KMS-11 (cell line): Measurements from ENCODE around the gene MRPL18.
"Not testable (repeated sequence)": the region's sequence is repeated elsewhere in the genome, so short reads cannot be mapped to it uniquely, and the experiment has no call there.

Experiments
- H2AFZ ChIP-seq: fragments of 200-600 bp; sonication (generic); 2 replicates; pipeline ENCODE4 v1.6.1; 2016; ENCODE audit warnings: antibody characterized with exemption, mixed run types, low read depth
- H3K27ac ChIP-seq: fragments of 200-600 bp; sonication (generic); 2 replicates; pipeline ENCODE4 v1.6.1; 2016; ENCODE audit warnings: mild to moderate bottlenecking, mixed run types
- H3K27me3 ChIP-seq: fragments of 200-600 bp; sonication (generic); 2 replicates; pipeline ENCODE4 v1.6.1; 2017; ENCODE audit warnings: mild to moderate bottlenecking, low read depth, mixed run types, moderate library complexity; ENCODE audit not compliant: insufficient read depth
- H3K36me3 ChIP-seq: fragments of 200-600 bp; sonication (generic); 2 replicates; pipeline ENCODE4 v1.6.1; 2017; ENCODE audit warnings: mild to moderate bottlenecking, mixed run types; ENCODE audit not compliant: insufficient read depth
- H3K4me1 ChIP-seq: fragments of 200-600 bp; sonication (generic); 2 replicates; pipeline ENCODE4 v1.6.1; 2016; ENCODE audit warnings: mild to moderate bottlenecking, low read depth, mixed run types; ENCODE audit not compliant: poor library complexity, severe bottlenecking
- H3K4me2 ChIP-seq: fragments of 200-600 bp; sonication (generic); 2 replicates; pipeline ENCODE4 v1.7.0; 2016; ENCODE audit warnings: mild to moderate bottlenecking, mixed run types
- H3K4me3 ChIP-seq: fragments of 200-600 bp; sonication (generic); IDR thresholded peaks from 2 replicates; pipeline ENCODE4 v1.6.1; 2017; ENCODE audit warnings: low read depth, low read length, mixed read lengths; ENCODE audit not compliant: insufficient read depth
- H3K79me2 ChIP-seq: fragments of 200-600 bp; sonication (generic); 2 replicates; pipeline ENCODE4 v1.6.1; 2016; ENCODE audit warnings: low read depth, mixed run types; ENCODE audit not compliant: insufficient read depth
- H3K9ac ChIP-seq: fragments of 200-600 bp; sonication (generic); 2 replicates; pipeline ENCODE4 v1.6.1; 2016; ENCODE audit warnings: mild to moderate bottlenecking, mixed run types
- H4K20me1 ChIP-seq: fragments of 200-600 bp; sonication (generic); 2 replicates; pipeline ENCODE4 v1.6.1; 2016; ENCODE audit warnings: mild to moderate bottlenecking, mixed run types; ENCODE audit not compliant: insufficient read depth
- CTCF ChIP-seq: fragments of 200-600 bp; sonication (generic); conservative IDR thresholded peaks from 2 replicates; pipeline ENCODE4 v1.6.1; 2017; ENCODE audit warnings: low read depth, mild to moderate bottlenecking, antibody characterized with exemption, low read length, moderate library complexity, mixed read lengths

MRPL18 gene

GRCh38 chr6:159815410-159815809, 25.1 kb downstream of the MRPL18 start:
- H3K79me2 ChIP-seq, result no peaks in the 10 kb centered on the region

DNA sequence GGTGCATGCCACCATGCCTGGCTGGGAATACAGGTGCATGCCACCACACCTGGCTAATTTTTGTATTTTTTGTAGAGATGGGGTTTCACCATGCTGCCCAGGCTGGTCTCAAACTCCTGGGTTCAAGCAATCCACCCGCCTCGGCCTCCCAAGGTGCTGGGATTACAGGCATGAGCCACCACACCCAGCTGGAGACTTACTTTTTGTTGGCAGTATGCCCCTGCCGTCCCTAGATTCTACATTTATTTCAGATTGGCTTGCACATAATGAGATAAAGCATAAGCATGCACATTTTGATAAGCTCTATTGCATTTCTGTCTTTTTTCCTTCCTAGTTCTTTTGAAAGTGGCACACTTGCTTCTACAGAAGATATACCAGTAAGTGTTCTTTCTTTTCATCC, 26.5 kb downstream of the MRPL18 start:
- H3K27ac ChIP-seq, H3K79me2 ChIP-seq, H4K20me1 ChIP-seq, H3K9ac ChIP-seq, H3K4me2 ChIP-seq, H2AFZ ChIP-seq, H3K27me3 ChIP-seq, H3K36me3 ChIP-seq, H3K4me1 ChIP-seq, H3K4me3 ChIP-seq: not testable (repeated sequence)

More at GRCh38 chr6:159815410-159815809, 25.1 kb downstream of the MRPL18 start:
- Histone ChIP-seq H2AFZ (no peak overlapping the region), H3K4me3 (no peak overlapping the region), H3K27me3 (no peaks in the 10 kb centered on the region), H3K9ac (no peak overlapping the region), H3K36me3 (no peaks in the 10 kb centered on the region), H3K4me2 (no peak overlapping the region), H4K20me1 (no peaks in the 10 kb centered on the region), H3K27ac (no peak overlapping the region), H3K4me1 (no peaks in the 10 kb centered on the region)
- TF ChIP-seq CTCF, result no peak

DNA sequence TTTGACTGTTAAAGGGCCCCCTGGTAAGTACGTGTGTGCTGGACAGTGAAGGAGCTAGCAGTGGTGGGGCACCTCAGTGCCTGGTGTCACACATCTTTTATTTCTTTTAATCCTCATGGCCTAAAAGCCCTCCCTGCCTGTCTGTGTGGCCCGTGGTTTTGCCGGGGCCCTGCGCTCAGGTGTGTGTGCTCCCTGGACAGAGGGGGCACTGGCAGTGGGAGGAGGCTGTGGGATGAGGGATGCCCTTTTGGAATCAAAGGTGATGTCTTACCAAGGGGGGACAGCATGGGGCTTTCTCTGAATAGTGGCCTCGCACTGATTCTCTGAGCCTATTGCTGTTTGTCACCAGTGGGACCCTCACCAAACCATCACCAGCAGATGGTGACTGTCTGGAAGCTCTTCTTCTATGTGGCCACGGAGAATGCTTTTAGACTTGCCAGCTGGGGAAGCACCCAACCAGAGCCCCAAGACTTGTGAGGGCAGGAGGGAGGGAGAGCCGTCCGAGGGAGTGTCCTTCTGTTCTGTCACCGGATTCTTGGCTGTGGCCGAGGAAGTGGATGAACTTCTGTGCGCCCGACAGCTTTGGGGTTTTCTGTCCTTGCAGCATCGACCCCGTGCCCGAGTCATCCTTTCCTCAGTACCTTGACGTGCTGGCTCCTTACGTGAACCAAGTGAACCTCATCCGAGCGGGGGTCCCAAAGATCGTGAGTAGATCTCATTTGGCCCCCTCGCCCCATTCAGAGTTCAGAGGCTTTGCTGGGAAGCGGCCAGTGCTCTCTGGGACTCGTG, 27.9 kb downstream of the MRPL18 start:
- no peak overlapping the region for H2AFZ ChIP-seq
- H4K20me1 ChIP-seq, result no peaks in the 10 kb centered on the region
- H3K4me3 ChIP-seq, result no peak overlapping the region
- H3K27me3 ChIP-seq, result no peaks in the 10 kb centered on the region
- H3K79me2 ChIP-seq, result no peaks in the 10 kb centered on the region
- no peaks in the 10 kb centered on the region for H3K4me1 ChIP-seq
- H3K9ac ChIP-seq, result no peak overlapping the region
- TF ChIP-seq CTCF, result no peak
- H3K4me2 ChIP-seq, result no peak overlapping the region
- H3K36me3 ChIP-seq, result no peaks in the 10 kb centered on the region
- no peak overlapping the region for H3K27ac ChIP-seq

DNA sequence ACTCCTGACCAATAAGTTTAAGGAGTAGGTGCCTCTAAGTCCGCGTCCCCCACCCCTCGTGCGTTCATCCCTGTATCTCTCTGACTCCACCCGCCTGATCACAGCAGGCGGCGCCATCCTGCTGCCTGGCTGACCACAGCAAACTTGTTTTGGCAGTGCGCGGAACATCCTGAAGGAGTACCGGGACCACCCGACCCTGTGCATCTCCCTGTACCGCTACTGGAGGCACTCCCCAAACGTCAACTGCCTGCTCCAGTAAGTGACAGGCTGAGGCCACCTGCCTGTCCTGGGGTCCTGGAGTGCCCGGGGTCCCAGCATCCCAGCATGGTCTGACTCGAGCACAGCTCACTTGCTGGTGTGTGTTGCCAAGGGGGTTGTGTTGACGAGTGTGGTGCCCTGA, 28.8 kb downstream of the MRPL18 start:
- H3K4me3 ChIP-seq, result no peak overlapping the region
- no peaks in the 10 kb centered on the region for H3K27me3 ChIP-seq
- H3K4me2 ChIP-seq, result no peak overlapping the region
- H3K79me2 ChIP-seq, result no peaks in the 10 kb centered on the region
- H3K4me1 ChIP-seq, result no peaks in the 10 kb centered on the region
- no peaks in the 10 kb centered on the region for H3K36me3 ChIP-seq
- TF ChIP-seq CTCF, result no peak
- no peak overlapping the region for H3K27ac ChIP-seq
- no peaks in the 10 kb centered on the region for H4K20me1 ChIP-seq
- H3K9ac ChIP-seq, result no peak overlapping the region
- no peak overlapping the region for H2AFZ ChIP-seq

DNA sequence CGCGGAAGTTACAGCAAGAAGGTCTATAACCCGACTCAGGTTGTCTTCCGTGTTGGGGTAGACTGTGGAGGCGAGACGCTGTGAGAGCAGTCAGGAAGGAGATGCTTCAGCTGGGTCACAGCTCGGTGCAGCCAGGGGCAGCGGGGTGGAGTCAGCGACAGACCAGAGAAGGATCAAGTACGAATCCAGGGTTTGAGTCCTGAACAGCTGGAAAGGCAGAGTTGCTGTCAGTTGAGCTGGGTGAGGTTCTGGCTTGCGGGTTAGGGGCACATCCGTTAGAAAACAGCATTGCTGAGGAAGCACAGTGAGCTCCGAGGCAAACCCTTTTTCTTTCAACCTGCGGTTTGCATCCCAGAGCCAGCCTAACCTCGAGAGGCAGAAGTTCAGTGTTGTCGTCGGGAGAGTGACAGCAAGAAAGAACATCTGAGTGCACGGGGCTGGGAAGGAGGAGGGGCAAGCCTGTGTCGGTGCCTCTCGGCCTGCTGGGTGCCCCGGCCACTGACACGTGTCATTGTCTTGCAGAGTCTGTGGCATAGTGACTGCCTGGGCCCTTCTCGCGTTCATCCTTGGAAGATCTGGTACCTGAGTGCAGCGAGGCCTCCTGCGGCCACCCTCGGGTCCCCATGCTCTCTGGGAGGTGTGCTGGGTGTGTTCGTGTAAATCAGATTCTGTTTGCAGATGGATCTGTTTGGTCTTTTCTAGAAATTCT, 29.8 kb downstream of the MRPL18 start:
- TF ChIP-seq CTCF, result no peak
- no peaks in the 10 kb centered on the region for H3K27me3 ChIP-seq
- H2AFZ ChIP-seq, result no peak overlapping the region
- no peak overlapping the region for H3K4me3 ChIP-seq
- H3K9ac ChIP-seq, result no peak overlapping the region
- H3K4me2 ChIP-seq, result no peak overlapping the region
- no peaks in the 10 kb centered on the region for H4K20me1 ChIP-seq
- H3K79me2 ChIP-seq, result no peaks in the 10 kb centered on the region
- no peak overlapping the region for H3K27ac ChIP-seq
- no peaks in the 10 kb centered on the region for H3K4me1 ChIP-seq
- H3K36me3 ChIP-seq, result no peaks in the 10 kb centered on the region
